ENCODE measurements around the gene NMBR. TPM values are rescaled to one million over a fixed set of nuclear protein-coding genes. Genes with fewer than 3 reads are reported as not detected.
"Not testable (repeated sequence)": the region's sequence is repeated elsewhere in the genome, so short reads cannot be mapped to it uniquely, and the experiment has no call there.

NMBR gene
- total RNA-seq, 2 experiments from 2014 or later = not detected

- no peak for DNase-seq
- Mint-ChIP-seq H3K27ac (no peak overlapping the region), H3K4me1 (ENCODE audit: low read depth) (no peaks in the 10 kb centered on the region), H3K36me3 (peaks cover 7% of the 10 kb centered on the region), H3K4me3 (no peak overlapping the region), H3K9me3 (peaks cover 23% of the 10 kb centered on the region), H3K27me3 (peaks cover 13% of the 10 kb centered on the region)
- ChIA-PET CTCF (interaction anchor here (1.0 kb wide), 1 partner anchor 64 kb away, joined by 3 read pairs; no protein-coding TSS in a partner anchor), POLR2A (no interaction called here)
- intact Hi-C loops (cut with micrococcal nuclease) = no loop called here
Observed at GRCh38 chr6:142047934-142048592, 98.9 kb downstream of the NMBR start.

- ChIA-PET CTCF (no interaction called here), POLR2A (no interaction called here)
- Mint-ChIP-seq H3K4me3 (no peak overlapping the region), H3K36me3 (peaks cover 5% of the 10 kb centered on the region), H3K9me3 (peaks cover 7% of the 10 kb centered on the region), H3K27ac (no peak overlapping the region), H3K4me1 (ENCODE audit: low read depth) (no peaks in the 10 kb centered on the region), H3K27me3 (peaks cover 9% of the 10 kb centered on the region)
- intact Hi-C loops (cut with micrococcal nuclease) = no loop called here
- DNase-seq = no peak
Observed at GRCh38 chr6:142045380-142046278, 101.3 kb downstream of the NMBR start.

- intact Hi-C loops (cut with micrococcal nuclease) = no loop called here
- POLR2A ChIA-PET = no interaction called here
- CTCF ChIA-PET = interaction anchor here (1.1 kb wide), 1 partner anchor 76 kb away, joined by 4 read pairs; no protein-coding TSS in a partner anchor
- DNase-seq = no peak
- Mint-ChIP-seq H3K4me3 (no peak overlapping the region), H3K27ac (no peak overlapping the region), H3K36me3 (no peaks in the 10 kb centered on the region), H3K27me3 (peaks cover 2% of the 10 kb centered on the region), H3K9me3 (peaks cover 2% of the 10 kb centered on the region), H3K4me1 (ENCODE audit: low read depth) (no peaks in the 10 kb centered on the region)
Observed at GRCh38 chr6:142035890-142036289, 111.0 kb downstream of the NMBR start.

- H3K36me3 Mint-ChIP-seq = no peaks in the 10 kb centered on the region
- CTCF ChIA-PET = no interaction called here
- H3K27ac Mint-ChIP-seq = no peak overlapping the region
Observed at GRCh38 chr6:142031035-142031434, 115.9 kb downstream of the NMBR start.

GRCh38 chr6:142030115-142030619, 116.8 kb downstream of the NMBR start:
- Mint-ChIP-seq H3K9me3 (peaks cover 12% of the 10 kb centered on the region), H3K27me3 (no peaks in the 10 kb centered on the region), H3K4me3 (no peak overlapping the region), H3K4me1 (ENCODE audit: low read depth) (no peaks in the 10 kb centered on the region), H3K27ac (no peak overlapping the region), H3K36me3 (no peaks in the 10 kb centered on the region)
- CTCF ChIA-PET = no interaction called here
- POLR2A ChIA-PET = no interaction called here
- DNase-seq = no peak
- intact Hi-C loops (cut with micrococcal nuclease) = no loop called here

More at GRCh38 chr6:142031035-142031434, 115.9 kb downstream of the NMBR start:
- Mint-ChIP-seq H3K9me3 (peaks cover 12% of the 10 kb centered on the region), H3K4me3 (no peak overlapping the region), H3K4me1 (ENCODE audit: low read depth) (no peaks in the 10 kb centered on the region), H3K27me3 (no peaks in the 10 kb centered on the region)
- DNase-seq = no peak
- intact Hi-C loops (cut with micrococcal nuclease) = no loop called here
- POLR2A ChIA-PET = no interaction called here

GRCh38 chr6:142028527-142028926, 118.4 kb downstream of the NMBR start:
- CTCF ChIA-PET = no interaction called here

GRCh38 chr6:142027804-142028203, 119.1 kb downstream of the NMBR start:
- intact Hi-C loops (cut with micrococcal nuclease); CTCF ChIA-PET: not testable (repeated sequence)

More at GRCh38 chr6:142028527-142028926, 118.4 kb downstream of the NMBR start:
- no peak overlapping the region for H3K4me3 Mint-ChIP-seq
- no peaks in the 10 kb centered on the region for H3K36me3 Mint-ChIP-seq
- H3K27ac Mint-ChIP-seq = no peak overlapping the region
- H3K9me3 Mint-ChIP-seq = peaks cover 12% of the 10 kb centered on the region
- no peak for DNase-seq
- no peaks in the 10 kb centered on the region for H3K4me1 Mint-ChIP-seq (ENCODE audit: low read depth)
- intact Hi-C loops (cut with micrococcal nuclease) = no loop called here
- no peaks in the 10 kb centered on the region for H3K27me3 Mint-ChIP-seq
- POLR2A ChIA-PET = no interaction called here

GRCh38 chr6:142027074-142027473, 119.8 kb downstream of the NMBR start:
- Mint-ChIP-seq H3K27me3 (no peaks in the 10 kb centered on the region), H3K4me1 (ENCODE audit: low read depth) (no peaks in the 10 kb centered on the region), H3K36me3 (no peaks in the 10 kb centered on the region), H3K27ac (no peak overlapping the region), H3K4me3 (no peak overlapping the region), H3K9me3 (peaks cover 12% of the 10 kb centered on the region)
- no peak for DNase-seq
- ChIA-PET CTCF (no interaction called here), POLR2A (no interaction called here)
- intact Hi-C loops (cut with micrococcal nuclease) = no loop called here

More at GRCh38 chr6:142027804-142028203, 119.1 kb downstream of the NMBR start:
- H3K4me3 Mint-ChIP-seq; DNase-seq; H3K27me3 Mint-ChIP-seq; POLR2A ChIA-PET; H3K36me3 Mint-ChIP-seq; H3K4me1 Mint-ChIP-seq (ENCODE audit: low read depth); H3K27ac Mint-ChIP-seq: not testable (repeated sequence)
- H3K9me3 Mint-ChIP-seq = peaks cover 12% of the 10 kb centered on the region

GRCh38 chr6:142026471-142026870, 120.5 kb downstream of the NMBR start:
- intact Hi-C loops (cut with micrococcal nuclease) = no loop called here
- no peaks in the 10 kb centered on the region for H3K36me3 Mint-ChIP-seq
- no peak for DNase-seq
- H3K27ac Mint-ChIP-seq = no peak overlapping the region
- H3K27me3 Mint-ChIP-seq = no peaks in the 10 kb centered on the region
- ChIA-PET CTCF (no interaction called here), POLR2A (no interaction called here)
- H3K9me3 Mint-ChIP-seq = peaks cover 12% of the 10 kb centered on the region
- no peaks in the 10 kb centered on the region for H3K4me1 Mint-ChIP-seq (ENCODE audit: low read depth)
- H3K4me3 Mint-ChIP-seq = no peak overlapping the region

Other genes with a start within 250 kb of the NMBR start
- gene GJE1, start 14.2 kb downstream of the NMBR start, total RNA-seq = not detected
- gene VTA1, start 141 bp upstream of the NMBR start, total RNA-seq = 10 to 100 TPM; 43.5 to 47.4 TPM
- gene ADGRG6, start 154.9 kb upstream of the NMBR start, total RNA-seq = under 1 TPM; 0.12 to 0.55 TPM